Fibroblast of skin of left quadriceps (primary cell): ENCODE data around the gene ERAP2.
"Not testable (repeated sequence)": the region's sequence is repeated elsewhere in the genome, so short reads cannot be mapped to it uniquely, and the experiment has no call there.

Experiments
- DNase-seq, 2 experiments: peaks; one replicate each; pipeline ENCODE4 v3.0.0-alpha.2; 2013; ENCODE audit warnings: low read depth in 2 of 2

The ERAP2 gene, protein sequence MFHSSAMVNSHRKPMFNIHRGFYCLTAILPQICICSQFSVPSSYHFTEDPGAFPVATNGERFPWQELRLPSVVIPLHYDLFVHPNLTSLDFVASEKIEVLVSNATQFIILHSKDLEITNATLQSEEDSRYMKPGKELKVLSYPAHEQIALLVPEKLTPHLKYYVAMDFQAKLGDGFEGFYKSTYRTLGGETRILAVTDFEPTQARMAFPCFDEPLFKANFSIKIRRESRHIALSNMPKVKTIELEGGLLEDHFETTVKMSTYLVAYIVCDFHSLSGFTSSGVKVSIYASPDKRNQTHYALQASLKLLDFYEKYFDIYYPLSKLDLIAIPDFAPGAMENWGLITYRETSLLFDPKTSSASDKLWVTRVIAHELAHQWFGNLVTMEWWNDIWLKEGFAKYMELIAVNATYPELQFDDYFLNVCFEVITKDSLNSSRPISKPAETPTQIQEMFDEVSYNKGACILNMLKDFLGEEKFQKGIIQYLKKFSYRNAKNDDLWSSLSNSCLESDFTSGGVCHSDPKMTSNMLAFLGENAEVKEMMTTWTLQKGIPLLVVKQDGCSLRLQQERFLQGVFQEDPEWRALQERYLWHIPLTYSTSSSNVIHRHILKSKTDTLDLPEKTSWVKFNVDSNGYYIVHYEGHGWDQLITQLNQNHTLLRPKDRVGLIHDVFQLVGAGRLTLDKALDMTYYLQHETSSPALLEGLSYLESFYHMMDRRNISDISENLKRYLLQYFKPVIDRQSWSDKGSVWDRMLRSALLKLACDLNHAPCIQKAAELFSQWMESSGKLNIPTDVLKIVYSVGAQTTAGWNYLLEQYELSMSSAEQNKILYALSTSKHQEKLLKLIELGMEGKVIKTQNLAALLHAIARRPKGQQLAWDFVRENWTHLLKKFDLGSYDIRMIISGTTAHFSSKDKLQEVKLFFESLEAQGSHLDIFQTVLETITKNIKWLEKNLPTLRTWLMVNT

DNA sequence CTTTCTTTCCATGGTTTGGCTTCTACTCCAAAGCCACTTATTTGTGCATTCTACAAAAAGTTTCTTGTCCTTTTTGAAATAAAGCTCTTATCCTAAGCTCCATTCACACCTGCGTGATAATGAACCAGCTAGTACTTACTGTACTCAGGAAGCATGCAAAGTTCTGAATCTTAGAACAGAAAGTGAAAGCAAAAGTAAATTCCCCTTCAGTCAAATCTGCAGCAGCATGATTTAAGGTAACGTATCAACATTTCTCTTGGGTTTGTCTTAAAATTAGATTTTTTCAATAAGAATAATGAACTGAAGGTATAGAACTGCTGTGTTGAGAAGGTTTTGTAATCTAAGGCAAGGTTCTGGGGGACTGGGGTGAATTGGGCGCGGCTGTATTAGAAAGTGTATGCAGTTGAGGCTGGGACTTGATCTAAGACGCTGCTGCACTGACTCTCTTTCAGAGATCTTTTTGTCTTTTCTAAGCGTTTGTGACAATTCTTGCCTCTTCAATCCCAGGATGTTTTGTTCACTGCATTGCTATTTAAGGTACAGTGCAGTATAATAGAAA is at the start of gene ERAP2:
Gene ERAP2 (plus strand): TSS at position 209 of the 559 bp plus-strand sequence. CDS start 3,186 bp downstream, outside the sequence.
- DNase-seq = no peak

DNA sequence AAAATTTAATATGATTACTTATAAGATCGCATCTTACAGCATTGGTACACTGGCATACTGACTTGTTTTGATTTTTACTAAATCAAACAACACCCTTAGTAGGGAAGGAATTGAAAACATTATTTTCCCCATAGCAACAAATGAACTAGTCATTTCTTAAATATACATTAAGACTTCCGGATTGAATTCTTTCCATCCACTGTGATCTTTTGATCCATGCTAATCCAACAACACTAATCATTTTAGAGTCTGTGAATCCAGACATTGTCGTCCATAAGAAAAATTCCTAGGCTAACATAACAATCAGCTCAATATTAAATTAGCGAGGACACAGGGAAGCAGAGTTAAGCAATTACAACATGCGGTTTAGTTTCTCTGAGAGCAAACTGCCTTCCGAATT is 47.0 kb upstream of the ERAP2 start:
- DNase-seq = no peak

DNA sequence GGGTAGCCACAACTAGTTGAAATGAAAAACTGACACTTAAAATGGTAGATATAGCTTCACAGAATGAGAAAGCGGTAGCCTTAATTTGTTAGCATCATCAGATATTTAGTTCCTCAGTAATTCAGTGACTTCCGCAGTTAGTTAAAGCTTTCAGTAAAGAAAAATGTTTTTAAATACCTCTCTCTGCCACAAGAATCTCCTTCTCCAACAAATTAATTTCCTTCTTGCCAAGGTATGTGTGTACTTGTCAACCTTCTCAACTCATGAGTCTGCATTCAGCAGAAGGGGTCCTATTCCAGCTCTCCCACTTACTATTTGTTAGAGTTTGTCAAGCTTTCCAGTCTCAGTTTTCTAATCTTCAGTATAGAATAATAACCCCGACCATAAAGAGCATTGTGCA is 42.3 kb upstream of the ERAP2 start:
- DNase-seq = no peak

DNA sequence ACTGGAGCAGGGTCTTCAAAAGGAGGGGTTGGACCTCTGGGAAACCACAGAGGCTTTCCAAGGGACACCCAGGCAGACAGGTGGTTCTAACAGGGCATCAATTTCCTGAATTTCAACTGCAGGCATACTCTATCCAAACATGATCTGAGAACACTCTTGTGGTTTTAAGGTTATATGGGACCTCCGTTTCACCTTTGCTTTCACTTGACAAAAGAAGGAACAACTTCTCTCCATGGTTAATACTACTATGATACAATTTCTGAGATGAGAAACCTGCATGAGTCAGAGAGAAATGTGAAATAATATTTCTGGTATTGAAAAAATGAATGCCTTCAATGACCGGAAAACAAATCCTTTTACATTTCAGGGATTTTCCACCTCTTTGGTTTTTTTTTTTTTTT is 40.5 kb upstream of the ERAP2 start:
- no peak for DNase-seq

DNA sequence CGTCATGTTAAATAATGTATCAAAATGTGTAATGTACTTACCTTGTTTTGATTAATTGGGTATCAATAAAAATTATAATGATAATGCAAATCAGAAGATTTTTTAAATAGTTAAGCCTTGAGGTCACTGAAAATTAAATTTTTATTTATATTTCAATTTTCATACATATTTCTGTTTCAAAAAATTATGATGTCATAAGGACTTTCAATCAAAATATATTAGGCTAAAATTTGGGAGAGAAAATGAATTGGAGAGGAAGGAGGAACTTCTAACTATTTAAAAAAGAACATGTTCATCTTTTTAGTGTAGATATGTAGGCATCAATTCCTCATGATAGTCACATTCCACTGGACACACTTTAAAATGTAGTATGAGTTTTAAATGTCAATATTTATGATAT is 39.5 kb upstream of the ERAP2 start:
- DNase-seq = no peak

- no peak for DNase-seq
These were observed 39.0 kb upstream of the ERAP2 start for GRCh38 chr5:96837303-96837702.

GRCh38 chr5:96838201-96839070 is 37.9 kb upstream of the ERAP2 start:
- DNase-seq = no peak

DNA sequence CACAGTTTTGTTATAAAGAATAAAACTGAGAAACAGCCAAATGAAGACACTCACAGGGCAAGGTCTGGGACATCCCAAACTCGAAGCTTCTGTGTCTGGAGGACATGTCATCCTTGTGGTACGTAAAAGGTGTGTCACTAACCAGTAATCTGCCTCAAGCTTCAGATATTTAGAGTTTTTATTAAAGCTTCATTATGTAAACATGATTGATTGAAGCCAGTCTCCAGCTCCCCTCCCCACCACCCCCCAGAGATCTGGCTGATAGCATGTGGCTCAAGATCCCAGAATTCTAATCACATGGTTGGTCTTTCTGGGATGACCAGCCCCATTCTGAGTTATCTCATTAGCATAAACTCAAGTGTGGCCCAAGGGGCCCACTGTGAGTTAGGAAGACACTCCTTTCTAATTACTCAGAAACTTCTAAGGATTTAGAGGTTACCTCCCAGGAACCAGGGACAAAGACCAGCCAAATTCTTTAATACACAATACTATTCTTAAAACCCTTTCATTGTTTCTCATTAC is 37.2 kb upstream of the ERAP2 start:
- no peak for DNase-seq

DNA sequence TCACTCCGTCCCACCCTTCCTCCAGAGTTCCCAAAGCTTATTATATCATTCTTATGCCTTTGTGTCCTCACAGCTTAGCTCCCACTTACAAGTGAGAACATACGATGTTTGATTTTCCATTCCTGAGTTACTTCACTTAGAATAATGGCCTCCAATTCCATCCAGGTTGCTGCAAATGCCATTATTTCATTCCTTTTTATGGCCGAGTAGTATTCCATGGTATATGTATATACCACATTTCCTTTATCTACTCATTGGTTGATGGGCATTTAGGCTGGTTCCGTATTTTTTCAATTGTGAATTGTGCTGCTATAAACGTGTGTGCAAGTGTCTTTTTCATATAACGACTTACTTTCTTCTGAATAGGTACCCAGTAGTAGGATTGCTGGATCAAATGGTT is 34.4 kb upstream of the ERAP2 start:
- not testable (repeated sequence) for DNase-seq

GRCh38 chr5:96843140-96843539 is 33.2 kb upstream of the ERAP2 start:
- no peak for DNase-seq

- no peak for DNase-seq
These were observed 31.8 kb upstream of the ERAP2 start for GRCh38 chr5:96844481-96844990.

GRCh38 chr5:96851312-96852062 is 24.8 kb upstream of the ERAP2 start:
- DNase-seq = no peak

DNA sequence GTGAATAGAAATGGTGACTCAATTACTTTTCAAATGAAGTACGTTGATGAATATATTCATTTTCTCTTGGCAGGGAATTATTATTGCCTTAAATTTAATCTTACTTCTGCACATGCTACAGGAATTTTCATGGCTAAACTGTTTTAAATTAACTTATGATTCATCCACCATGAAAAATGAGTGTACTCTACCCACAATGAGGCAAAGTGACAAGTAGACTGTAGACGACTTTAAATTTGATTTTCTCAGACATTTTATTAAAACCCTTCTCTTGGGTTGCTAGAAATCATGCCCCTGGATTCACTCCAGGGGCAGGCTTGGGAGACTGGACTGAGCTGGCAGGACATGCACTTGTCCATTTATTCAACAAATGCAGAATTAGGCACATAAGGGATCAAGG is 23.5 kb upstream of the ERAP2 start:
- DNase-seq = no peak

- DNase-seq = no peak
These were observed 22.2 kb upstream of the ERAP2 start for GRCh38 chr5:96854067-96854466.

DNA sequence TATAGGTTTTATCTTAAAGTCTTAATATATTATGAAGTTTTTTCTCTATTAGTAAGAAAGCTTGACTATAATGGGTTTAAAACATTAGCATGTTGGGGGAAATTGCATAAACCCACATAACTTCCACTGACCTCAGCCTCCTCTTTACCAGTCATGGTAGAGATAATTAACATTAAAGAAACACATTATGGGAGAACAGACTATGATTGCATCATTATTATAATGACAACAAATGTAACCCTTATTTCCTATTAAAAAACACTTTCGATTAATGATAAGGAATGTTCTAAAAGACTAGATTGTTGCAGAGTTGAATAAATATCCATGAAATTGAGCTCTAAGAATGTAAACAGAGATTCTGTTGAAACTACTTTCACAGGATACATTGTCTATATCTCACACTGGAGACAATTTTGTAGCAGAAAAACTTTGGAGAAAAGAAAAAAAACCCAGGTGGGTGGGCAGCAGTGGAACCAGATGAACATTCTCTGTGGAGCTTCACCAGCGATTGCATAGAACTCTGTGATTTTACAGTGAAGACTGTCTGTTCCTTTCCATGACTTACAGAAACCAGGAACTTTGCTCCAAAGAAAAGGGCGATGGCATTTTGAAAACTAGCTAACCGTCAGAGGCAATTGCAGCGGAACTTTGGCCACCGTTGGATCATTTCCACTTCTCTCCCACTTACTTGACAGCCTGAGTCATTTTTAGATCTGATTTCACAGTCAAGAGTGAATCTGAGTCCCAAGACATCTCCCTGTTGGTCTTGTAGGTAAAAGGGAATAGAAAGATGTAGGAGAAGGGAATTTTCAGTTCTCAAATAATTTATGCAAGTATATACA is 21.0 kb upstream of the ERAP2 start:
- DNase-seq = no peak

DNA sequence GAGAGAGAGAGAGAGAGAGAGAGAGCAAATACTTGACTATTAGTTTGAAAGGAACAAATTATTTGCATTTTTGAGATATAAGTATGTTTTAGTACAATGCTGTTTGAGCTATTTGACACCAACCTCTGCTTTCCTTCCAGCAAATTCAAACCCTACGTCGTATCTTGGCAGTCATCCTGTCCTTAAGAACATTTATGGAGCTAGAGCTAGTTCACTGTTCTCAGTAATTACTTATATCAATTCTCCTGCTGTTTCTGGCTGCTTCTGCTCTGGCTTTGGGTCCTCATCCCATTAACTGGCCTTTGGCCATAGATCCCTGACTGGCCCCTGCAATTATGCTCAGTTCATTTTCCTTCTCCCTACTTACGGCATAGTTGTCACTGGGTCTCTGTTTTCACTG is 19.9 kb upstream of the ERAP2 start:
- no peak for DNase-seq

GRCh38 chr5:96857454-96857853 is 18.8 kb upstream of the ERAP2 start:
- no peak for DNase-seq

DNA sequence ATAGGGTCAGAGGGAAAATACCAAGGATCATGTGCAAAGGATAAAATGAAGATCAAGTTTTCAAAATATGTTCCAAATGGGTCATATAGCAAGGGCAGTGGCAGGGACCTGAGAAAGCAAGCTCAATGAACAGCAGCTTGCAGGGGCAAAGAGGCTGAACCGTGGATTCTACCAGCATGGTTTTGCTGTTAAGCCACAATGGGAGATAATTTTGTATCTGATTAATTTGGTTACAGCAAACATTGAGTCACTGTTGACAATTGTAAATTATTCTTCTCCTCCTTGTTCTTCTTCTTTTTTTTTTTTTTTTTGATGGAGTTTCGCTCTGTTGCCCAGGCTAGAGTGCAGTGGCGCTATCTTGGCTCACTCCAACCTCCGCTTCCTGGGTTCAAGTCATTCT is 18.4 kb upstream of the ERAP2 start:
- no peak for DNase-seq

- no peak for DNase-seq
These were observed 16.9 kb upstream of the ERAP2 start for GRCh38 chr5:96859375-96859774.
